D721Med (cell line): Measurements from ENCODE around the gene NFX1.

Source experiments
- DNase-seq: peaks from one replicate; pipeline ENCODE4 v3.0.0; 2011; ENCODE audit warnings: low spot score; ENCODE audit not compliant: insufficient read length
- FAIRE-seq: peaks from 2 replicates; lab custom pipeline; 2011; peaks lifted over from hg19 to GRCh38; lab: Jason Lieb, UNC
- TF ChIP-seq, protein P1 (sequence below): IDR thresholded peaks from 2 replicates; pipeline ENCODE4 v1.5.1; 2012; ENCODE audit warnings: mild to moderate bottlenecking, control low read depth; ENCODE audit not compliant: insufficient read depth; ENCODE audit errors: missing control alignments

The NFX1 gene

DNA sequence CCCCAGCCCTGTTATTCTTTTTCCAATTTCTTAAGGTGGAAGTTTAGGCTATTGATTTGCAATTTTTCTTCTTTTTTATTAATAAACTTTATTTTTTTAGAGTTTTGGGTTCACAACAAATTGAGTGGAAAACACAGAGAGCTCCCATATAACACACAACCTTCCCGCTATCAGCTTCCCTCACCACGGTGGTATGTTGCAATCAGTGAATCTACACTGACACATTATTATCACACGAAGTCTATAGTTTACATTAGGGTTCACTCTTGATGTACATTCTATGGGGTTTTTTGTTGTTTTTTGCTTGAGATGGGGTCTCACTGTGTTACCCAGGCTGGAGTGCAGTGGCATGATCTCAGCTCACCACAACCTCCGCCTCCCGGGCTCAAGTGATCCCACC lies 4.8 kb upstream of the NFX1 start:
- DNase-seq, result no peak
- TF ChIP-seq, protein P1, sequence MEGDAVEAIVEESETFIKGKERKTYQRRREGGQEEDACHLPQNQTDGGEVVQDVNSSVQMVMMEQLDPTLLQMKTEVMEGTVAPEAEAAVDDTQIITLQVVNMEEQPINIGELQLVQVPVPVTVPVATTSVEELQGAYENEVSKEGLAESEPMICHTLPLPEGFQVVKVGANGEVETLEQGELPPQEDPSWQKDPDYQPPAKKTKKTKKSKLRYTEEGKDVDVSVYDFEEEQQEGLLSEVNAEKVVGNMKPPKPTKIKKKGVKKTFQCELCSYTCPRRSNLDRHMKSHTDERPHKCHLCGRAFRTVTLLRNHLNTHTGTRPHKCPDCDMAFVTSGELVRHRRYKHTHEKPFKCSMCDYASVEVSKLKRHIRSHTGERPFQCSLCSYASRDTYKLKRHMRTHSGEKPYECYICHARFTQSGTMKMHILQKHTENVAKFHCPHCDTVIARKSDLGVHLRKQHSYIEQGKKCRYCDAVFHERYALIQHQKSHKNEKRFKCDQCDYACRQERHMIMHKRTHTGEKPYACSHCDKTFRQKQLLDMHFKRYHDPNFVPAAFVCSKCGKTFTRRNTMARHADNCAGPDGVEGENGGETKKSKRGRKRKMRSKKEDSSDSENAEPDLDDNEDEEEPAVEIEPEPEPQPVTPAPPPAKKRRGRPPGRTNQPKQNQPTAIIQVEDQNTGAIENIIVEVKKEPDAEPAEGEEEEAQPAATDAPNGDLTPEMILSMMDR, result no peak
- FAIRE-seq, result no peak

DNA sequence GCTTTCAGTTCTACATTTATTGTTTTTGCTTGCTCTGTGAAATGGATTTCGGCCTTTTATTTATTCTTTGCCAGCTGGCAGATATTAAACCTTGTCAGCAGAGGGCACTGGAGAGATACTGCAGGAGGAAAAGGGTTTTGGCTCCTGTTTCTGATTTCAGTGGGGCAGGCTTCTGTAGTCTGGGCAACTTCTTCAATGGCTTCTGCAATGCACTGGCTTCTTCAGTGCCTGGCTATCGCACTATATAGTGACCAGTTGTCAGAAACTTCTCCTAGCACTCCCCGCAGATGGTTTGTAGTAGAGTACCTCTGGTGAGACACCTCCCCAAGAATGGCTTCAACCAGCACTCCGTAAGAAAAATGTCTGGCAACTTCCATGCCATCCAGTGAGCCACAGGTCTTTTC lies 3.2 kb upstream of the NFX1 start:
- TF ChIP-seq, protein P1, result peak; percentile 81
- peak; percentile 43 for DNase-seq

DNA sequence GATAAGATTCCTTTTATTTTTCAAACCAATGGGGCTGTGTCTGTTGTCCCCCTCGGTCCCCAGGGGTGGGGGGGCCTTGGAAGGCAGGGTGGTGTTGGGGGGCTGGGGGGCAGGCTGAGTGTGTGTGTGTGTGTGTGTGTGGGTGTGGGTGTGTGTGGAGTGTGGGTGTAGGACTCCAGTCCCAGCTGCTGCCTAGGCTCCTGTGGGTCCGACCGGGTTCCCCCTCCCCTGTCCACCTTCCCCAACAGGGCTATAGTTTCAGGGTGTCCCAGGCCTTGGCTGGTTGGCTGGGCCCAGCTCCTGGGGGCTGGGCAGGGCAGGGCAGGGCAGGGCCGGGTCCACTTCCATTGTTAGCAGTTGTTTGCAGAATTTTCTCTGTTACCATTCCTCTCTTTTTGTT lies 2.1 kb upstream of the NFX1 start:
- DNase-seq (no peak), FAIRE-seq (no peak)
- TF ChIP-seq, protein P1, result no peak

More for the DNA sequence above, 3.2 kb upstream of the NFX1 start:
- FAIRE-seq, result no peak

DNA sequence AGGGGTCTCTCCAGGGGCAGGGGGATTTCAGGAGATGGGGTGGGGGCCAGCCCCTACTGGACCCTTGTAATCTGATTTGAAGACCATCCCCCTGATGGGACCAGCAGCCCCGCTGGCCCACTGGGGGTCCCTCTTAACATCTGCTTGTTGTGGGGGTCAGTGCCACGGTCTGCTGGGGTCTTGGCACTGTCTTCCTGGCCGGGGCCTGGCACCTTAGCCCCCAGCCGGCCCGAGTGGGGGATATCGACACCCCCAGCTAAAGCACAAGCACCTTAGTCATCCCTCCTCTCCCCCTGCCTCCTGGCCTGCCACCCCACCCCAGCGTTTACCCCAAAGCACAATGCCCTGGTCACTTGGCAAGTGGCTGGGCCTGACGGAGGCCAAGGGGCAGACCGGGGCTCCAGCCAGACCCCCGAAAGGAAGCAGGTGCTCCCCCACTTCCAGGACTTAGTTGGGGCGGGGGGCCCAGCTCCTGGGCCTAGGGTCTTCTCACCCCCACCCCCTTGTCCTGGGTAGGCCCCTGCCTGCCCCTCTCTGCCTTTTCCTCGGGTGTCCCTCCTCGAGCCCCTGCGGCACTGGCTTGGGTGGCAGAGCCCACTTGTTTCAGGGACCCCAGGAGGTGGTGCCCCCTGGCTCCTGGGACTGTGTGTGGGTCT lies 1.4 kb upstream of the NFX1 start:
- TF ChIP-seq, protein P1, result no peak
- DNase-seq (no peak), FAIRE-seq (no peak)

DNA sequence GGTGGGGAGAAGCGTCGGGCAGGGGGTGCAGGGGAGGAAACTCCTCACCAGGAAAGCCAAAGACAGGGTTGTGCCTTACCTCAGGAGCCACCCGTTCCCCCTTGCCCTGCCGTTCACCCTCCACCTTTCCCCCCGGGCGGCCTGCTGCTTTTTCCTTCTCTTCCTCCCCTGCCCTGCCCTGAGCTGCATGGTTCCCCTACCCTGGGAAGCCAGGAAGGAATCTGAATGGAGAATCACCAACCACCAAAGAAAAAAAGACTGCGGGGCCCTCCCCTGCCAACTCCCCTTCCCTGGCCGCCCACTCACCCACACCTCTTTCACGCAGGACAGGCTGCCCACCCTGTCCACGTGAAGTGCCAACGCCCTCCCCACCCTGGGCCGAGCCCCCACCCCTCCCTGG lies 820 bp upstream of the NFX1 start:
- DNase-seq, result no peak
- TF ChIP-seq, protein P1, result no peak
- FAIRE-seq, result no peak

DNA sequence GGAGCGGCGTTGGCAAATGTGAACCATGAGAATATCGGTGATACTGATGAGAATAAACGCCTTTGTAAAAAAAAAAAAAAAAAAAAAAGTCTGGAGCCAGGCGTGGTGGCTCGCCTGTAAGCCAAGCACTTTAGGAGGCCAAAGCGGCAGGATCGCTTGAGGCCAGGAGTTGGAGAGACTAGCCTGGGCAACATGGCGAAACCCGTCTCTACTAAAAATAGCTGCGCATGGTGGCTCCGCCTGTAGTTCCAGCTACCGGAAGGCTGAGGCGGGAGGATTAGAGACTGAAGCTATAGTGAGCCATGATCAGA lies 425 bp upstream of the NFX1 start:
- FAIRE-seq (no peak), DNase-seq (no peak)
- TF ChIP-seq, protein P1, result no peak

DNA sequence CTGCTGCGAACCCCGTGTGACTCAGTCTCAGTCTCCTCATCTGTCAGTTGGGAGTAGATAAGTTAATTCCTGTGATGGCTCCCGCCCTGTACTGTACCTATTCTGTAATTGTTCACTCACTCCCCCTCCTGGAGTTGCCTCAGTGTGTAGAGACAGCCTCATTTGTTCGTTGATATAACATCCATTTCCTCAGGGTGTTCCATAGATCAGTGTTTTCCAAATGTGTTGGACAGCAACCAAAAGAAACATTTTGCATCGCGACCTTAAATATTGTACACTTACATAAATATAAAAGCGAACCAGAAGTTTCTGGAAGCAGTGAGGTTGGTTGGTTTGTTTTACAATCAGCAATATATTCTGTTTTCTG lies 698 bp downstream of the NFX1 start:
- TF ChIP-seq, protein P1, result no peak
- no peak for FAIRE-seq
- DNase-seq, result no peak
